GM18870 (cell line): Measurements from ENCODE around the gene SKA3.
"Not testable (repeated sequence)": the region's sequence is repeated elsewhere in the genome, so short reads cannot be mapped to it uniquely, and the experiment has no call there.

Experiments used
- ATAC-seq: cut with Tn5 transposase; IDR thresholded peaks from one replicate; pipeline ENCODE4 v1.9.1; 2021; ENCODE audit warnings: moderate library complexity; ENCODE audit not compliant: unreplicated experiment

SKA3 gene

DNA sequence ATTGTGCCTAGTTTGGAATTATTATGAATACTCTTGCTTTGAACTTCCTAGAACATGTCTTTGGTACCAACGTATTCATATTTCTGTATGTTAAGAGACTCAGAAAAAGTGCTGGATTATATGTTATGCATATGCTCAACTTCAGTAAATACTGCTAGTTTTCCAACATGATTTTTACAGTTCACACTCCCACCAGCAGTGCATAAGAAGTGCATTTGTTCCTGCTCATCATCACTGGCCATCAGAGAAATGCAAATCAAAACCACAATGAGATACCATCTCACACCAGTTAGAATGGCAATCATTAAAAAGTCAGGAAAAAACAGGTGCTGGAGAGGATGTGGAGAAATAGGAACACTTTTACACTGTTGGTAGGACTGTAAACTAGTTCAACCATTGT is 2.6 kb downstream of the SKA3 start:
- not testable (repeated sequence) for ATAC-seq

DNA sequence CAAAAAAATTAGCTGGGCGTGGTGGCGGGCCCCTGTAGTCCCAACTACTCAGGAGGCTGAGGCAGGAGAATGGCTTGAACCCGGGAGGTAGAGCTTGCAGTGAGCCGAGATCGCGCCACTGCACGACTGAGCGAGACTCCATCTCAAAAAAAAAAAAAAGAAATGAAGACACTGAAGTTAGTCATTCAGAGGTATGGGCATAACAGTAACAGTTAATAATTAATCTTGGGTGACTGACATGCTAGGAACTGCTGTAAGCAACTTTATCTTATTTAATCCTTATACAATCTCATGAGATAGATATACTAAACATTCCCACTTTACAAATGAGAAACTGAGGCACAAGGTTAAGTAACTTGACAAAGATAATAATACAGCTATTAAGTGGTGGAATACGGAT is 4.9 kb downstream of the SKA3 start:
- ATAC-seq, result no peak

DNA sequence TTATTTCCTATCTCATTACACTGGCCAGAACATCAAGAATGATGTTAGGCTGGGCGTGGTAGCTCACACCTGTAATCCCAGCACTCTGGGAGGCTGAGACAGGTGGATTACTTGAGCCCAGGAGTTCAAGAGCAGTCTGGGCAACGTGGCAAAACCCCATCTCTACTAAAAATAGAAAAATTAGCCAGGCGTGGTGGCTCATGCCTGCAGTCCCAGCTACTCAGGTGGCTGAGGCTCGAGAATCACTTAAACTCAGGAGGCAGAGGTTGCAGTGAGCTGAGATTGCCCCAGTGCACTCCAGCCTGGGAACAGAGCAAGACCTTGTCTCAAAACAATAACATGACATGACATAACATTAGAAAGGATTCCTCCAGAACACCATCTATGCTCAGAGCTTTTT is 10.7 kb downstream of the SKA3 start:
- not testable (repeated sequence) for ATAC-seq

DNA sequence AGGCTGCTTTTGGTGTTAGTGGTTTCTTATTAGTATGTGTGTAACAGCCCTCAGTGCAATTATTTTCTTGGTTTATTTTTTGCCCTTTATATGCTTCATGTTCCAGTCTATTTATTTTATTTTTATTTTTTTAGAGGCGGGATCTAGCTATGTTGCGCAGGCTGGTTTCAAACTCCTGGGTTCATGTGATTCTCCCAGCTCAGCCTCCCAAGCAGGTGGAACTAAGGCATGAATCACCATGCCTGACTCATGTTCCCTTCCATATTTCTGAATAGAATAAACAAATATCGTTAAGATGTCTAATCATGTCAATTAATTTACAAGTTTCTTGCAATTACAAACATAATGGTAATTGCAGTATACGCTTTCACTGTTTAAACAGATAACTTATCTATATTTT is 11.7 kb downstream of the SKA3 start:
- ATAC-seq, result no peak

DNA sequence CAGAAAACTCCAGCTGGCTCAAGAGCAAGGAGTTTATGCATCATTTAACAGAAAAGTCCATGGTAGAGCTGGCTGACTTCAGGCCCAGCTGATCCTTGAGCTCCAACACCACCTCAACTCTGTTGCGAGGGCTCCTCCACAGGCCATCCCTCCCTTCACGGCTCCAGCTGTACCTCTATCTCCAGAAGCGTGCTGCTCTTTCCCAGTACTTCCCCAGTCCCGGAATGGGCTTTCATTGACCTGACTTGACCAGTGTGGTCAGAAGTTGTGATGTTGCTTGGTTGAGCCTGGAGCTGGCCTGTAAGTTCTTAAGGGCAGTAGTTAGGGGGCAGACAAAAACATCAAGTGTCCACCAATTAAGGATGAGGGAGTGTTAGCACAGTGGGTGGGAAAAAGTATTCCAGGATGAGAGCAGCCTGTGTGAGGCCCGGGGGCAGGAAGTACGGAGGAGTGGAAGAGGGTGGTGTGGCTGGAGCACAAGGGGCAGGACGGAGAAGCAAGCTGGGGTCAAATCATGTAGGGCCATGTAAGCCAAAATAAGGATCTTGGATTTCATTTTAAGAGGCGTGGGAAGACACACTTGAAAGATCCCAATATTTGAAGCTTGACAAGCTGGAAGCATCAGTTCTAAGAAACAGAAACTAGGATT is 24.0 kb downstream of the SKA3 start:
- no peak for ATAC-seq

DNA sequence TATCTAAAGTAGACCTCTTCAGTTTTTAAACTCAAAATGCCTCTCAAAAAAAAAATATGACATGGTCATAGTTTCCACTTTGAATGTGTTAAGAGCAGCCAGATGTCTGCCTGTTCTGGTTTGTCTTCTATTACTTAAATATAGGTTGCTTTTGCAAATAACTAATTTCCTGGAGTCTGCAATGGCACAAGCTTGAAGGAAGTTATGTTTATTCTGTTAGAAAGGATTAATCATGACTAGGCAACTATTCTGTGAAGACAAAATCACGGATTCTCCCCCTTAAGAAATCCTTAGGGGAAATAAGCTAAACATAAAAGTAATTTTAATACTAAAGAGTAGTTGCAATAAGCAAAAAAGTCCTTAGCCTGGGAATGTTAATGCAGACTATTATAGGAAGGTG is 26.3 kb downstream of the SKA3 start:
- ATAC-seq, result no peak

DNA sequence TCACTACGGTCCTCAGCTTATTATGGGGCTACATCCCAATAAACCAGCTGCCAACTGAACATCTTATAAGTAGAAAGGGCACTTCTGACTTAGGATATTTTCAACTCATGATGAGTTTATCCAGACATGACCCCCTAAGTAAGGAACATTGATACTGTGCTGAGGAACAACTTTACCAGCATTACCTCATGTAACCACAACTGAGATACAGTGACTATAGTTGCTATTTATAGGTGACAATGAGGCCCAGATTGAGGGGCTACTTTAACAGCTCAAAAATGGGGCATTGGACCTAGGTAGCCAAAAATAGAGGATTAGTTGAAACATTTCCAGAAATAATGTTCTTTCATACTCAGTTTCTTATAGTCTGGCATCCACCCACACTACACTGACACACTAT is 26.8 kb downstream of the SKA3 start:
- ATAC-seq, result no peak

DNA sequence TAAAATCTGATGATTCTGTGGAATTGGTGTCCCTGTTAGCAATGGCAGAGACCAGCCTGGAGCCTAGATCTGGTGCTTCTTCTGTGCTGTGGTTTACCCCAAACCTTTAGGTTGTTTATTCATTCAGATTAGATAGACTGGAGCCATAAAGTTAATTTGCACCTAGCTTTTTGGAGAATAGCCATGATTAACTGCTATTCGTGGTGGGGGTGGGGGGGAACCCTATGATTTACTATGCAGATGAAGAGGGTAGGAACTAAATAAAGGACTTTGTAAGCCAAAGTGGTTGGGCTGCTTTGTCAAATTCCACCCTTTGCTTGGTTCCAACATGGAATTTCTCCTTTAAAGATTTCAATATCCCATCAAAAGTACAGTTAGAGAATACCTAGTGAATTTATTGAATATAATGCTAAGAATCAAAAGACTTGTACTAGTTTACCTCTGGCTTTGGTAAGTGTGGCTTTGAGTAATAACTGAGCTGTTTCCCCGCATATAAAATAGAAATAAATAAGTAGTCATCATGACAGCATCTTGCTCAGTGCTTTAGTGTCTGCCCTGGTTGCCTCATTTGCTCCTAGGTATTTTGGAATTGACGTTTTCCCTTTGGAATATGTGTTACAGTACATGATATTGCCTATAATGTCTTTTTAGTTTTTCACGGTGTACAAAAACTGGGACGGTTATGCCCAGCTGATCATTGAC is 27.6 kb downstream of the SKA3 start:
- ATAC-seq, result no peak

DNA sequence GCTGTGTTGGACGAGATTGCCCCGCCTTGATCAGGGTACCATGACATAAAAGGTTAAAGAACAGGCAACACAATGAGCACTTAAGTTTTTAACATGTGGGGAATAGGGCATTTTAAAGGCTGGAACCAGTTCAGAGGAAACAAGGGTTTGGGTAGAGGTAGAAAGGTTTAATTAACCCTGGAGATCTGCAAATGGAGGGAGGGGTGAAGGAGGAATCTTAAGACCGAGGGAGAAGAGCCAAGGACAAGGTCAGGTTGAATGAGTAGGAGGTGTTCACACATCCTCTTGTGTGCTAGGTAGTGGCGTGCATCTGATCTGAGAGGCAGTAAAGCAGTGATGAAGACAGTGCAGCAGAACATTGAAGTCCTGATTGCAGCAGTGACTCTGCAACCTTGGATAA is 28.5 kb downstream of the SKA3 start:
- ATAC-seq, result no peak

DNA sequence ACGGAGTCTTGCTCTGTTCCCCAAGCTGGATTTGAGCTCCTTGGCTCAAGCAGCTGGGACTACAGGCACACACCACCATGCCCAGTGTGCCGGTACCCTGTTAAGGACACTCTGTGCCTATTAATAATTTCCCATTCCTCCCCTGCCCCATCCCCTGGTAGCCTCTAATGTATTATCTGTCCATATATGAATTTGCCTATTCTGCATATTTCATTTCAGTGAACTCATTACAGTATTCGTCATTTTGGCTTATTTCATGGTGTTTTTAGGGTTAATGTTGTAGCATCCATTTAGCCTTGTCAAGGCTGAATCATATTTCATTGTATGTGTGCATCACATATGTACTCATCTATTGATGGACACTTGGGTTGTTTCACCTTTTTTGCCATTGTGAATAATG is 33.6 kb downstream of the SKA3 start:
- no peak for ATAC-seq

DNA sequence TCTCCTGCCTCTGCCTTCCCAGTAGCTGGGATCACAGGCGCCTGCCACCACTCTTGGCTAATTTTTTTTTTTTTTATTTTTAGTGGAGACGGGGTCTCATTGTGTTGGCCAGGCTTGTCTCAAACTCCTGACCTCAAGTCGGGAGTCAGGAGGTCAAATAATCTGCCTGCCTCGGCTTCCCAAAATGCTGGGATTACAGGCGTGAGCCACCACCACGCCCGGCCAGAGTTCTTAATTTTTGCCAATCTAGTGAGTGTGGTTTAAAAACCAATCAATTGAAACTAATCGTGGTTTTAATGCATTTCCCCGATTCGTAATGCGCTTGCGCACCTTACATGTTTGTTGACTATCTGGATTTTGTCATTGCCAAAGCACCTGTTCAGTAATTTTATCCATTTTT is 37.0 kb downstream of the SKA3 start:
- no peak for ATAC-seq

DNA sequence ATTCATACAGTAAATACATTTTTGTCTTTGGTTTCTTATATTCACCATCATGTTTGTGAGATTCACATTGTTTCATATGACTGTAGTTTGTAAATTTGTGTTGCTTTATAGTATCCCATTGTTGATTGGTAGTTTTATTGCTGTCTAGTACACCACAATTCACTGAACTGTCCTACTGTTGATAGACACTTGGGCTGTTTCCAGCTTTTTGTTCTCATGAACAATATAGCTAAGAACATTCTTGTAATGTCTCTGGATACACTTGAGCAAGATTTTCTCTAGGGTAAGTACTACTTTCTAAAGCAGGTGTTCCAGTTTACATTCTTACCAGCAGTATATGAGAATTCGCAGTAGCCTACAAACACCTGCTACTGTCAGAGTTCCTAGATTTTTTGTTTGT is 37.8 kb downstream of the SKA3 start:
- ATAC-seq, result no peak

DNA sequence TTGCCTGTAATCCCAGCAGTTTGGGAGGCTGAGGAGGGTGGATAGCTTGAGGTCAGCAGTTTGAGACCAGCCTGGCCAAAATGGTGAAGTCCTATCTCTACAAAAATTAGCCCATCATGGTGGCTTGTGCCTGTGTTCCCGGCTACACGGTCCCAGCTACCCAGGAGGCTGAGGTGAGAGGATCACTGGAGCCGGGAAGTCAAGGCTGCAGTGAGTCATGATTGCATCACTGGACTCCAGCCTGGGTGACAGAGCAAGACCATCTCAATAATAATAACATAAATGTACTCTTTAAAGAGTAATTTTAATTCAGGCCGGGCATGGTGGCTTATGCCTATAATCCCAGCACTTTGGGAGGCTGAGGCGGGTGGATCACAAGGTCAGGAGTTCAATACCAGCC is 38.7 kb downstream of the SKA3 start:
- ATAC-seq, result no peak

DNA sequence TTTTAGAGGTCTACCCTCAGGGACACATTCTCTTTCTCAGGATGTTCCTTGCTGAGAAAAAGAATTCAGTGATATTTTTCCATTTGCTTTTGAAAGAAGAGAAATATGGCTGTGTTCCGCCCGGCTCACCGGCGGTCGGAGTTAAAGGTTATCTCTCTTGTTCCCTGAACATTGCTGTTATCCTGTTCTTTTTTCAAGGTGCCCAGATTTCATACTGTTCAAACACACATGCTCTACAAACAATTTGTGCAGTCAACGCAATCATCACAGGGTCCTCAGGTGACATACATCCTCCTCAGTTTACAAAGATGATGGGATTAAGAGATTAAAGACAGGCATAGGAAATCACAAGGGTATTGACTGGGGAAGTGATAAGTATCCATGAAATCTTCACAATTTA is 40.5 kb downstream of the SKA3 start:
- ATAC-seq, result not testable (repeated sequence)

DNA sequence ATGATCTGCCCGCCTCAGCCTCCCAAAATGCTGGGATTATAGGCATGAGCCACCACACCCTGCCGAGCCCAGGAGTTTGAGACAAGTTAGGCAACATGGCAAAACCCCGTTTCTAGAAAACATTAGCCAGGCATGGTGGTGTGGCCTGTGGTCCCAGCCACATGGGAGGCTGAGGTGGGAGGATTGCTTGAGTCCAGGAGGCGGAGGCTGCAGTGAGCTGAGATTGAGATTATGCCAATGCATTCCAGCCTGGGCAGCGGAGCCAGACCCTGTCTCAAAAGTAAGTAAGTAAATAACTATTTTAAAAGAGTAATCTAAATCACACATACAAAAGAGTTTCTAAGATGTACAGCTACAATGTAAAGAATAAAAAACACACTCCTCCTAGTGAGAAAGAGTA is 41.9 kb downstream of the SKA3 start:
- ATAC-seq, result no peak

DNA sequence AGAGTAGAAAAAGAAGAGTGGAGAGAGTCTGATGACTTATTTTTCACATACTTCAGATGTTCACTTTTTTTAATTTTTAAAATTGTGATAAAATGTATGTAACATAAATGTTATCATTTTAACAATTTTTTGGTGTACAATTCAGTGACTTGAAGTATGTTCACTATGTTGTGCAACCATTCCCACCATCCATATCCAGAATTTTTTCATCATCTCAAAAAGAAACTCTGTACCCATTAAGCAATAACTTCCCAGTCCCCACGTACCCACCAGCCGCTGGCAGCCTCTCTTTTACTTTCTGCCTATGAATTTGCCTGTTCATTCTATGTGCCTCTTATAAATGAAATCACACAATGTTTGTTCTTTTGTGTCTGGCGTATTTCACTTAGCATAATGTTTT is 43.3 kb downstream of the SKA3 start:
- no peak for ATAC-seq

DNA sequence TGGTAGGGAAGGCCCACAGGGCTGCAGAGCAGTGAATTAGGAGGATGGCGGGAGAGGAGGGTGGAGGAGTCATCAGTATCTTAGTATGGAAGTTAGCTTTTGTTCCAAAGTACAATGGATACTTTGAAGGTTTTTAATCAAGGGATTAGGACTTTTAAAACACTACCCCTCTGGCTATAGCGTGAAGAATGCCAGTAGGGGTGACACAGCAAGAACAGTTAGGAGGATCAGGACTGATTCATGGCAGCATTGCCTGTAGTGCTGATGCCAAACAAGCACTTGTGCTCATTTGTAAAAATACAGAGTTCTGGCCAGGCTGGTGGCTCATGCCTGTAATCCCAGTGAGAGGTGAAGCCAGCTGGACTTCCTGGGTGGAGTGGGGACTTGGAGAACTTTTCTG is 46.2 kb downstream of the SKA3 start:
- no peak for ATAC-seq

DNA sequence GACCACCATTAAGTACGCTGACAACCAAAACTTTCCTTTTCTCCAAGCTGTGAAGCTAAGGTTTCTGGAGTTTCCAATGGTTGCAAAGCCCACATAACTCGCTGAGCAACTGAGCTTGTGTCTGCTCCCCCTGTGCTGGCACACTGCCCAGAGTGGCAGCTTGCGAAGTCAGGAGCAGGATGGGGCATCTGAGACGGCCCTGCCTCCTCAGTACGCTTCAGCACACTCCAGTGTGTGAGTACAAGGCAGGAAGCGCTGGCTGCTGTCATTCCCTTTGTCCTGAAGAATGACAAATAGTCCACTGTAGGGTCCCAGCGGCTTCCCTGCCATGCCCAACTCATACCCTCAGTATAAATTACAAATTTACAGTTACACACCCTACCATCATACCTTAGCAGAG is 51.5 kb downstream of the SKA3 start:
- no peak for ATAC-seq

DNA sequence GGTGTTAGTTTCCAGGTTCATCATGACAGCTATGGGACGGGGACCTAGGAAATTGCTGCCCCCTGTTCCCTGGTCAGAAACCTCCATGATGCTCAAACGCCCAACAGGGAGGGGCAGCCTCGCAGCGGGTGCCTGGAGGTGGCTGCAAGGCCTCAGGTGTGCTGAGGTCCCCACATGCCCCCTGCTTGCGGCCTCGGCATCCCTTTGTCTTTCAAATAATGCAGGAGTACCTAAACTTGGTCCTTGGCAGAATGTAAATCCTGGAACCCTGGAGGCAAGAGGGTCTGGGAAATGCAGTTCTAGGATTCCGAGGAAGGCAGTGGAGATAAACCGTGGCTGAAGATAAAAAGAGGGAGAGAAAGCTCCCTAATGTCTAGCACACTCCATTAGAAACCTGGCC is 52.4 kb downstream of the SKA3 start:
- ATAC-seq, result no peak

DNA sequence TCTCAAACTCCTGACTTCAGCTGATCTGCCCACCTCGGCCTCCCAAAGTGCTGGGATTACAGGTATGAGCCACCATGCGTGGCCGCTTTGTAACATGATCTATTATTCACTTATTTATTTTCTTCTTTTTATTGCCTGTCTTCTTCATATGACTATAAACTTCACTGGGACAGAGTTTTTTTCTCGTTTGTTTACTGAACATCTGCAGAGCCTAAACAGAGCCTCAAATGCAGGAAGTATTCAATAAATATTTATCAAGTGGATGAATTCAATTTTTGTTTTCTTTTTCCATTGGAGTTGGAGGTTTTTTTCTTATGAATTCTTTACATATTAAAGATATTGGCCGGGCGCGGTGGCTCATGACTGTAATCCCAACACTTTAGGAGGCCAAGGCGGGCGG is 54.7 kb downstream of the SKA3 start:
- no peak for ATAC-seq

DNA sequence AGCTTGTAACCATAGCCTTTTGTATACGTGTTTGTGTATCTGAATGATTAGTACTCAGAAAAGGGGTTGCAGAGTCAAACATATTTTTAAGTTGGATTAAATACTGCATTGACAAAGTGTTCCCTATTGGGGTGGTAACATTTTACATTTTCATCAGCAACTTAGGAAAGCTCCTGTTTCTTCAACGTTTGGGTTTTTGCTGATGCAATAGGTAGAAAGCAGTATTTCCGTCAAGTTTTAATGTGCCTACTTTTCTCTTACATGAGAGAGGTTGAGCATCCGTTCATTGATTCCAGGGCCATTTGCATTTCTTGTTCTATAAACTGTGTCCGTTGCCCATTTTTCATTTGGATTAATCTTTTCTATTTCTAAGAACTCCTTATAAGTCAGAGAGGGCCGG is 56.2 kb downstream of the SKA3 start:
- ATAC-seq, result no peak

DNA sequence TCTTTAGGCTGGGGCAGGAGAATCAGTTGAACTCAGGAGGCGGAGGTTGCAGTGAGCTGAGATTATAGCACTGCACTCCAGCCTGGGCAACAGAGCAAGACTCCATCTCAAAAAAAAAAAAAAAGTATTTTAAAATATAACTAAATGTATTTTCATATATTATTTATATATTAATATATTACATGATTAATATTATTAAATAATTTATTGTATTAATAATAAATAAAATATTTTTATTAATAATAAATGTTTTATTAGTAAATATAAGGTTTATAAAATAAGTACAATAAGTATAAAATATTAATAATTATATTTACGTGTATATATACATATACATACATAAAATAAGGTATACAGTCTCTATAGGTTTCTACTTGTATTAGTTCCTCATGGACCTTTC is 56.8 kb downstream of the SKA3 start:
- no peak for ATAC-seq

DNA sequence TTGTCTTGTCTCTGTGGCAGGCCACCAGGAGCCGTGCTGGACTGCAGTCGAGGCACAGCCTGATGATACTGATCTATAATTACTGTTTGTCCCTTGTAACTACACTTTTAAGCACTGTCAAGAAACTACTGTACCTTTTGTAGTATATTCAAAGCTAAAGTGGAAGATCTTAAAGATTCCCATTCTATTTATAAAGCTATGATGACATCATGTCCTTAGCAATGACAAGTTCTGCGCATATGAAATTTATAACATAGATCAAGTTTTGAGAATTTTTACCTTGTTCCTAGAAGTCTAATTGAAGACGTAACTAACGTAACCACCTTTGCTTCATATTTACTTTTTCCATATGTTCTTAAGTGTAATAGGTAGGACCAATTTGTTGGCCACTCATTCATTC is 58.2 kb downstream of the SKA3 start:
- no peak for ATAC-seq
